ENCODE data around the gene MVD.

GRCh38 chr16:88650749-88651275, 12.1 kb downstream of the MVD start, which contains the start of gene CYBA:
- TF ChIP-seq POLR2A (IDR thresholded peaks at IDR 0.05; ENCODE audit: insufficient read depth in 1 of 2, low read depth in 2 of 2, low read length in 2 of 2): peak in 1 of 2 experiments; percentile 74; a peak in 2 of 4 replicates
- TF ChIP-seq ZNF264 (CRISPR knock-in tag; IDR thresholded peaks at IDR 0.05): peak; percentile 75; the same call in 1 of the 2 replicates
- no peak for TF ChIP-seq TBX3 (IDR thresholded peaks at IDR 0.05; ENCODE audit: borderline replicate concordance)
- no peak for TF ChIP-seq NBN (conservative IDR thresholded peaks at IDR 0.05)
- peak; percentile 90 for TF ChIP-seq POLR2AphosphoS5 (IDR thresholded peaks at IDR 0.05; ENCODE audit: low read depth, low read length)
- TF ChIP-seq ZNF563 (CRISPR knock-in tag; IDR thresholded peaks at IDR 0.05): peak; percentile 73
- no peak for TF ChIP-seq ZNF512 (CRISPR knock-in tag; IDR thresholded peaks at IDR 0.05)
- 0 out of 2 replicates have a peak, but pooled peaks have one; percentile 4 for TF ChIP-seq HNF1B (CRISPR knock-in tag; IDR thresholded peaks at IDR 0.05)
- TF ChIP-seq FOXA1 (IDR thresholded peaks at IDR 0.05): no peak
- no peak for TF ChIP-seq FOXA1 (CRISPR knock-in tag; IDR thresholded peaks at IDR 0.05)
- TF ChIP-seq ZNF605 (CRISPR knock-in tag; IDR thresholded peaks at IDR 0.05): peak; percentile 75

Data from HepG2 (cell line).